ENCODE measurements around the gene TMEM135. TPM values are rescaled to one million over a fixed set of nuclear protein-coding genes. Genes with fewer than 3 reads are reported as not detected.

Gene TMEM135
- total RNA-seq, 1 experiment from 2014 or later: 65.5 TPM

- DNase-seq (ENCODE audit: low read depth, low spot score) (no peak), ATAC-seq (no peak)
- BruUV-seq (replicated peaks): no TSS peak
- H3K4me1 ChIP-seq (ENCODE audit: control insufficient read depth, insufficient read depth, low read length): no peaks in the 10 kb centered on the region
- no peak overlapping the region for H3K27ac ChIP-seq (ENCODE audit: low read length)
- ChIA-PET CTCF (no interaction called here), POLR2A (no interaction called here)
- H3K9me3 ChIP-seq (ENCODE audit: control insufficient read depth, insufficient read depth, low read depth, low read length): no peaks in the 10 kb centered on the region
- H3K4me3 ChIP-seq (ENCODE audit: low read depth in 2 of 2, low read length in 2 of 2): no peak overlapping the region
- no peaks in the 10 kb centered on the region for H3K27me3 ChIP-seq (ENCODE audit: control insufficient read depth, insufficient read depth, low read length)
- in situ Hi-C loops (cut with HindIII; ENCODE audit: low pct_unique_long_range_greater_than_20kb, low sequenced_read_pairs) (no loop called here), intact Hi-C loops (cut with micrococcal nuclease; ENCODE audit: unreplicated experiment) (no loop called here)
- no peak for TF ChIP-seq REST (IDR thresholded peaks at IDR 0.05; ENCODE audit: insufficient read depth in 1 of 2, low read depth in 2 of 2, low read length in 1 of 2)
- no peak for TF ChIP-seq POLR2AphosphoS5 (IDR thresholded peaks at IDR 0.05; ENCODE audit: low read depth, low read length)
- TF ChIP-seq SIN3A (IDR thresholded peaks at IDR 0.05; ENCODE audit: borderline replicate concordance, insufficient read depth, low read depth, low read length): no peak
- TF ChIP-seq, protein P1, sequence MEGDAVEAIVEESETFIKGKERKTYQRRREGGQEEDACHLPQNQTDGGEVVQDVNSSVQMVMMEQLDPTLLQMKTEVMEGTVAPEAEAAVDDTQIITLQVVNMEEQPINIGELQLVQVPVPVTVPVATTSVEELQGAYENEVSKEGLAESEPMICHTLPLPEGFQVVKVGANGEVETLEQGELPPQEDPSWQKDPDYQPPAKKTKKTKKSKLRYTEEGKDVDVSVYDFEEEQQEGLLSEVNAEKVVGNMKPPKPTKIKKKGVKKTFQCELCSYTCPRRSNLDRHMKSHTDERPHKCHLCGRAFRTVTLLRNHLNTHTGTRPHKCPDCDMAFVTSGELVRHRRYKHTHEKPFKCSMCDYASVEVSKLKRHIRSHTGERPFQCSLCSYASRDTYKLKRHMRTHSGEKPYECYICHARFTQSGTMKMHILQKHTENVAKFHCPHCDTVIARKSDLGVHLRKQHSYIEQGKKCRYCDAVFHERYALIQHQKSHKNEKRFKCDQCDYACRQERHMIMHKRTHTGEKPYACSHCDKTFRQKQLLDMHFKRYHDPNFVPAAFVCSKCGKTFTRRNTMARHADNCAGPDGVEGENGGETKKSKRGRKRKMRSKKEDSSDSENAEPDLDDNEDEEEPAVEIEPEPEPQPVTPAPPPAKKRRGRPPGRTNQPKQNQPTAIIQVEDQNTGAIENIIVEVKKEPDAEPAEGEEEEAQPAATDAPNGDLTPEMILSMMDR (IDR thresholded peaks at IDR 0.05): no peak
- no peak for TF ChIP-seq TCF7L2 (IDR thresholded peaks at IDR 0.05; ENCODE audit: low read depth, low read length)
- peaks cover 8% of the 10 kb centered on the region for H3K36me3 ChIP-seq (ENCODE audit: control insufficient read depth, insufficient read depth, low read length)
Observed at GRCh38 chr11:87323899-87324298, 286.2 kb downstream of the TMEM135 start.

GRCh38 chr11:87324817-87325489, 287.2 kb downstream of the TMEM135 start:
- Histone ChIP-seq H3K4me1 (ENCODE audit: control insufficient read depth, insufficient read depth, low read length) (no peaks in the 10 kb centered on the region), H3K9me3 (ENCODE audit: control insufficient read depth, insufficient read depth, low read depth, low read length) (no peaks in the 10 kb centered on the region), H3K27ac (ENCODE audit: low read length) (no peak overlapping the region), H3K36me3 (ENCODE audit: control insufficient read depth, insufficient read depth, low read length) (peaks cover 8% of the 10 kb centered on the region), H3K27me3 (ENCODE audit: control insufficient read depth, insufficient read depth, low read length) (no peaks in the 10 kb centered on the region), H3K4me3 (ENCODE audit: low read depth in 2 of 2, low read length in 2 of 2) (no peak overlapping the region)
- ChIA-PET CTCF (no interaction called here), POLR2A (no interaction called here)
- in situ Hi-C loops (cut with HindIII; ENCODE audit: low pct_unique_long_range_greater_than_20kb, low sequenced_read_pairs): no loop called here
- no peak for DNase-seq (ENCODE audit: low read depth, low spot score)
- BruUV-seq (replicated peaks): no TSS peak
- intact Hi-C loops (cut with micrococcal nuclease; ENCODE audit: unreplicated experiment): no loop called here
- TF ChIP-seq, protein P1 (IDR thresholded peaks at IDR 0.05): no peak
- TF ChIP-seq REST (IDR thresholded peaks at IDR 0.05; ENCODE audit: insufficient read depth in 1 of 2, low read depth in 2 of 2, low read length in 1 of 2) (no peak), POLR2AphosphoS5 (IDR thresholded peaks at IDR 0.05; ENCODE audit: low read depth, low read length) (no peak), SIN3A (IDR thresholded peaks at IDR 0.05; ENCODE audit: borderline replicate concordance, insufficient read depth, low read depth, low read length) (no peak), TCF7L2 (IDR thresholded peaks at IDR 0.05; ENCODE audit: low read depth, low read length) (no peak)
- ATAC-seq: no peak
